GM23338 (cell line): ENCODE data around the gene DBT. TPM values are rescaled to one million over a fixed set of nuclear protein-coding genes. Genes with fewer than 3 reads are reported as not detected.
"Not testable (repeated sequence)": the region's sequence is repeated elsewhere in the genome, so short reads cannot be mapped to it uniquely, and the experiment has no call there.

ENCODE experiments used
- ATAC-seq: fragments of 200-7000 bp; cut with Tn5 transposase; 3 replicates; pipeline ENCODE4 v1.9.1; 2020
- DNase-seq: peaks from one replicate; pipeline ENCODE4 v3.0.0-alpha.2; 2015; ENCODE audit warnings: low spot score
- H2AFZ ChIP-seq: fragments of 200-600 bp; sonication (generic); 2 replicates; pipeline ENCODE4 v1.8.0; 2016; ENCODE audit warnings: antibody characterized with exemption, mild to moderate bottlenecking, moderate library complexity
- H3F3A ChIP-seq: fragments of 200-600 bp; sonication (generic); replicated peaks from 2 replicates; pipeline ENCODE4 v1.8.0; 2017; ENCODE audit warnings: antibody characterized with exemption, mixed run types, low read depth
- H3K27ac ChIP-seq: fragments of 200-600 bp; sonication (generic); 2 replicates; pipeline ENCODE4 v1.6.1; 2016; ENCODE audit warnings: low read depth
- H3K27me3 ChIP-seq: fragments of 200-600 bp; sonication (generic); 2 replicates; pipeline ENCODE4 v1.8.0; 2016; ENCODE audit warnings: mild to moderate bottlenecking, mixed run types, moderate library complexity; ENCODE audit not compliant: insufficient read depth
- H3K36me3 ChIP-seq: fragments of 200-600 bp; sonication (generic); 2 replicates; pipeline ENCODE4 v1.8.0; 2016; ENCODE audit warnings: mild to moderate bottlenecking; ENCODE audit not compliant: insufficient read depth
- H3K4me1 ChIP-seq: fragments of 200-600 bp; sonication (generic); 2 replicates; pipeline ENCODE4 v1.8.0; 2016; ENCODE audit warnings: mild to moderate bottlenecking, moderate library complexity; ENCODE audit not compliant: insufficient read depth
- H3K4me2 ChIP-seq: fragments of 200-600 bp; sonication (generic); 2 replicates; pipeline ENCODE4 v1.7.1; 2017; ENCODE audit warnings: mixed run types
- H3K4me3 ChIP-seq: fragments of 200-600 bp; sonication (generic); 2 replicates; pipeline ENCODE4 v1.6.1; 2016; ENCODE audit warnings: mixed run types
- H3K79me2 ChIP-seq: fragments of 200-600 bp; sonication (generic); replicated peaks from 2 replicates; pipeline ENCODE4 v1.8.0; 2017; ENCODE audit warnings: mild to moderate bottlenecking; ENCODE audit not compliant: insufficient read depth
- H3K9me2 ChIP-seq: fragments of 200-600 bp; sonication (generic); 2 replicates; pipeline ENCODE4 v1.8.0; 2017; ENCODE audit not compliant: insufficient read depth
- H4K20me1 ChIP-seq: fragments of 200-600 bp; sonication (generic); replicated peaks from 2 replicates; pipeline ENCODE4 v1.8.0; 2017; ENCODE audit warnings: mild to moderate bottlenecking; ENCODE audit not compliant: insufficient read depth
- H3K27ac Mint-ChIP-seq: 2 replicates; pipeline ENCODE4 v1.8.0; 2020; ENCODE audit warnings: inconsistent platforms, mild to moderate bottlenecking, moderate library complexity, mixed read lengths
- H3K27me3 Mint-ChIP-seq: 3 replicates; pipeline ENCODE4 v1.8.0; 2022; ENCODE audit warnings: low read depth, mild to moderate bottlenecking, moderate library complexity, mixed read lengths, inconsistent platforms; ENCODE audit not compliant: insufficient read depth, poor library complexity
- H3K36me3 Mint-ChIP-seq: 3 replicates; pipeline ENCODE4 v1.8.0; 2021; ENCODE audit warnings: low read depth, mild to moderate bottlenecking, inconsistent platforms, moderate library complexity, mixed read lengths
- H3K4me1 Mint-ChIP-seq: 3 replicates; pipeline ENCODE4 v1.8.0; 2020; ENCODE audit warnings: mild to moderate bottlenecking, inconsistent platforms, mixed read lengths
- H3K4me3 Mint-ChIP-seq: 3 replicates; pipeline ENCODE4 v1.8.0; 2021; ENCODE audit warnings: moderate library complexity, mild to moderate bottlenecking, inconsistent platforms, mixed read lengths
- H3K9me3 Mint-ChIP-seq: 3 replicates; pipeline ENCODE4 v1.8.0; 2020; ENCODE audit warnings: moderate library complexity, mild to moderate bottlenecking, inconsistent platforms, mixed read lengths
- ETS1 ChIP-seq: IDR thresholded peaks from 2 replicates; pipeline ENCODE4 v1.6.1; 2016; ENCODE audit warnings: antibody characterized with exemption
- EZH2phosphoT487 ChIP-seq: fragments of 200-600 bp; sonication (generic); IDR thresholded peaks from one replicate; pipeline ENCODE4 v1.8.1; 2018; ENCODE audit warnings: antibody characterized with exemption; ENCODE audit not compliant: unreplicated experiment
- JUNB ChIP-seq: IDR thresholded peaks from one replicate; pipeline ENCODE4 v1.6.1; 2016; ENCODE audit warnings: antibody characterized with exemption; ENCODE audit not compliant: unreplicated experiment
- NANOG ChIP-seq: IDR thresholded peaks from 2 replicates; pipeline ENCODE4 v1.6.1; 2016; ENCODE audit warnings: antibody characterized with exemption, borderline replicate concordance
- ZNF331 ChIP-seq: fragments of 250-450 bp; sonication (Bioruptor Pico); IDR thresholded peaks from 2 replicates; pipeline ENCODE4 v1.5.0; 2020; ENCODE audit warnings: low read depth, mild to moderate bottlenecking, moderate library complexity
- ZNF462 ChIP-seq: fragments of 250-450 bp; sonication (Bioruptor Pico); IDR thresholded peaks from 2 replicates; pipeline ENCODE4 v1.5.0; 2020; ENCODE audit warnings: mild to moderate bottlenecking, moderate library complexity
- polyA plus RNA-seq: library from polyadenylated mRNA; unstranded; fragments of >200 nt; fragmentation: Nextera tagmentation; extraction: Ambion mirVana; gene quantifications from 2 replicates; pipeline ENCODE4 v1.2.1, GENCODE V29; 2016
- total RNA-seq: library from RNA; depleted of rRNA; stranded (reverse); fragments of >200 nt; shearing (Covaris generic); gene quantifications from 2 replicates; pipeline ENCODE4 v1.2.3, GENCODE V29; 2014
- TF ChIP-seq, protein P1 (sequence below), 2 experiments: fragments of 200-600 bp in 1 of 2; sonication (generic) in 1 of 2; conservative IDR thresholded peaks; 2 replicates each; pipeline versions ENCODE4 v1.5.1 to v1.6.1; 2016 to 2017; ENCODE audit warnings: antibody characterized with exemption in 2 of 2, low read depth in 2 of 2, mild to moderate bottlenecking in 2 of 2, moderate library complexity in 1 of 2

The DBT gene
- total and polyA plus RNA-seq, 2 experiments from 2014 or later, result 8.1 to 14.7 TPM

DNA sequence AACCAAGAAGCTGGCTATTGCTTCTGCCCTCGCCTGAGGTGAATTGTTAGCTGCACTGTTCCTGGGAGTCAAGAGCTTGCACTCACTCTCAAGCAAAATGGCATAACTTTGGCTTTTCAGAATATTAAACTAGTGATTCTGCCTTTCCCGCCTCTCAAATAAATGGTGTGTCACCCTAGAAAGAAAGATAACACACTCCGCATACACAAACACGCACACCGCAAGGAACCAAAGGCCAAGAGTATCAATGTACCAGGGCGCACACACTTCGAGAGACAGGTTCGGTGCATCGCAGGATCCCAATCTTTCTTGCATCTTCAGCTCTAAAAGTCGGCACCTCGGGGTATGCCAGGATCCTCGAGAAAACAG is 15.9 kb upstream of the DBT start (continued):
- no peak for TF ChIP-seq ZNF462 (CRISPR knock-in tag)

GRCh38 chr1:100264081-100264480 is 14.4 kb upstream of the DBT start:
- DNase-seq, result not testable (repeated sequence)

DNA sequence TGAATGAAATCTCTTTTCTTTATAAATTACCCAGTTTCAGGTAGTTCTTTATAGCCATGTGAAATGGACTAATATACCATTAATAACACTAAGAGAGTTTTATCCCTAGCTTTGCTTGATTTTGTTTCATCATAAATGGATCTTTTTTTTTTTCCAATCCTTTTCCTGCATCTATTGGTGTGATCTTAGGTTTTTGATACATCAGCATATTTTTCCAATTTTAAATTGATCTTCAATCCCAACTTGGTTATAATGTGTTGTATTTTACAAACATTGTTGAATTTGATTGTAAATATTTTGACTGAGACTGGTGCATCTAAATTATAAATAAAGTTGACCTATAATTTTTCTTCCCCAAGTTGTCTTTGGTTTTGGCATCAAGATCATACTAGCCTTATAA is 12.1 kb upstream of the DBT start:
- Mint-ChIP-seq H3K4me3 (no peak overlapping the region), H3K36me3 (peaks cover 27% of the 10 kb centered on the region), H3K27me3 (peaks cover 13% of the 10 kb centered on the region), H3K4me1 (peaks cover 3% of the 10 kb centered on the region; the same call in 2 of the 3 replicates), H3K27ac (no peak overlapping the region), H3K9me3 (peaks cover 37% of the 10 kb centered on the region)
- TF ChIP-seq EZH2phosphoT487 (no peak), NANOG (no peak), ZNF331 (CRISPR knock-in tag) (no peak), JUNB (no peak), ETS1 (no peak)
- TF ChIP-seq, protein P1, sequence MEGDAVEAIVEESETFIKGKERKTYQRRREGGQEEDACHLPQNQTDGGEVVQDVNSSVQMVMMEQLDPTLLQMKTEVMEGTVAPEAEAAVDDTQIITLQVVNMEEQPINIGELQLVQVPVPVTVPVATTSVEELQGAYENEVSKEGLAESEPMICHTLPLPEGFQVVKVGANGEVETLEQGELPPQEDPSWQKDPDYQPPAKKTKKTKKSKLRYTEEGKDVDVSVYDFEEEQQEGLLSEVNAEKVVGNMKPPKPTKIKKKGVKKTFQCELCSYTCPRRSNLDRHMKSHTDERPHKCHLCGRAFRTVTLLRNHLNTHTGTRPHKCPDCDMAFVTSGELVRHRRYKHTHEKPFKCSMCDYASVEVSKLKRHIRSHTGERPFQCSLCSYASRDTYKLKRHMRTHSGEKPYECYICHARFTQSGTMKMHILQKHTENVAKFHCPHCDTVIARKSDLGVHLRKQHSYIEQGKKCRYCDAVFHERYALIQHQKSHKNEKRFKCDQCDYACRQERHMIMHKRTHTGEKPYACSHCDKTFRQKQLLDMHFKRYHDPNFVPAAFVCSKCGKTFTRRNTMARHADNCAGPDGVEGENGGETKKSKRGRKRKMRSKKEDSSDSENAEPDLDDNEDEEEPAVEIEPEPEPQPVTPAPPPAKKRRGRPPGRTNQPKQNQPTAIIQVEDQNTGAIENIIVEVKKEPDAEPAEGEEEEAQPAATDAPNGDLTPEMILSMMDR (conservative IDR thresholded peaks at IDR 0.05; ENCODE audit: low read depth in 2 of 2), result no peak
- Histone ChIP-seq H3K4me3 (no peak overlapping the region), H3K79me2 (peaks cover 5% of the 10 kb centered on the region), H3K9me2 (no peaks in the 10 kb centered on the region), H3K4me1 (no peaks in the 10 kb centered on the region; the same call in 1 of the 2 replicates), H3K4me2 (no peak overlapping the region), H4K20me1 (peaks cover under 1% of the 10 kb centered on the region; the same call in 1 of the 2 replicates), H3K36me3 (no peaks in the 10 kb centered on the region), H3K27ac (no peak overlapping the region), H3K27me3 (no peaks in the 10 kb centered on the region), H3F3A (no peaks in the 10 kb centered on the region), H2AFZ (no peak overlapping the region)
- DNase-seq, result no peak
- no peak for ATAC-seq

More at GRCh38 chr1:100264081-100264480, 14.4 kb upstream of the DBT start:
- H3K4me3 Mint-ChIP-seq, H3K4me3 ChIP-seq, H3K4me1 Mint-ChIP-seq, H3F3A ChIP-seq, H3K9me2 ChIP-seq, H3K27ac ChIP-seq, ATAC-seq, H4K20me1 ChIP-seq, H3K27me3 ChIP-seq, H3K4me2 ChIP-seq, H3K36me3 ChIP-seq, H3K4me1 ChIP-seq, H2AFZ ChIP-seq, H3K27ac Mint-ChIP-seq: not testable (repeated sequence)
- Mint-ChIP-seq H3K36me3 (peaks cover 42% of the 10 kb centered on the region), H3K9me3 (peaks cover 30% of the 10 kb centered on the region), H3K27me3 (peaks cover 13% of the 10 kb centered on the region)
- peaks cover 19% of the 10 kb centered on the region for H3K79me2 ChIP-seq

GRCh38 chr1:100258427-100258826 is 8.8 kb upstream of the DBT start:
- not testable (repeated sequence) for H3K4me3 ChIP-seq, H3K79me2 ChIP-seq, H3K4me3 Mint-ChIP-seq, H3K4me1 Mint-ChIP-seq, H3K4me2 ChIP-seq, H3K36me3 ChIP-seq, DNase-seq, H3K36me3 Mint-ChIP-seq, H3K27ac Mint-ChIP-seq, H3K4me1 ChIP-seq, H2AFZ ChIP-seq, ATAC-seq, H3K27ac ChIP-seq, H3K27me3 Mint-ChIP-seq, H3F3A ChIP-seq, H4K20me1 ChIP-seq, H3K27me3 ChIP-seq, H3K9me2 ChIP-seq
- peaks cover 23% of the 10 kb centered on the region; the same call in 2 of the 3 replicates for H3K9me3 Mint-ChIP-seq
